ENCODE results near the gene HBB. TPM values are rescaled to one million over a fixed set of nuclear protein-coding genes. Genes with fewer than 3 reads are reported as not detected.

The HBB gene
- total RNA-seq, 4 donors from 2014 or later, result 1.1 to 2.0 TPM; not detected in 2

DNA sequence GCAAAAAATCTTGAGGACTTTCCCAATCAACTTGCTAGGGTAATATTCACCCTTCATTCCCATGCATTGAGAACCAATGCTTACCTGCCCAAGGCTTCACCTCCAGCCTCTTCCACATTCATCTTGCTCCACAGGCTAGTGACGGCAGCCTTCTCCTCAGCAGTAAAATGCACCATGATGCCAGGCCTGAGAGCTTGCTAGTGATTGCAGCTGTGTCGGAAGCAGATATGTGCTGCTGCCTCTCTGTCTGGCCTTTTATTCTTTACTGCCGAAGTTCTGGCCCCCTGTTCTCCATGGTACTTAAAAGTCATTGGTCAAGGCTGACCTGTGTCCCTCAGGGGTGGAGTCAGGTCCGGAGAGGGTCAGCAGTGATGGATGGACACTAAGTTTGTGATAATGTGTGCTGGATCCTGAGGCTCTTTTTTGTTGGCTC, 42.9 kb upstream of the HBB start, which contains the start of gene HBE1:
Gene HBE1, minus strand, starts transcription at position 231 of the 433 bp plus-strand sequence. Its CDS starts 55 bp downstream, at position 176.
- Histone ChIP-seq H3K27ac (no peak within 1 kb of the TSS), H3K27me3 (no peaks in the 10 kb centered on the region), H3K36me3 (no peaks in the 10 kb centered on the region), H3K9me3 (no peaks in the 10 kb centered on the region), H3K4me3 (no peak within 1 kb of the TSS), H3K4me1 (no peaks in the 10 kb centered on the region)
- in situ Hi-C loops (cut with MboI; ENCODE audit: low pct_ligation_motif_present in 1 of 4, low pct_unique_long_range_greater_than_20kb in 1 of 4, low sequenced_read_pairs in 3 of 4), result no loop called here
- no peak for DNase-seq
- TF ChIP-seq EP300 (IDR thresholded peaks at IDR 0.05; ENCODE audit: low read depth) (no peak), POLR2AphosphoS5 (IDR thresholded peaks at IDR 0.05) (no peak), POLR2A (IDR thresholded peaks at IDR 0.05) (no peak)
- TF ChIP-seq, protein P1, sequence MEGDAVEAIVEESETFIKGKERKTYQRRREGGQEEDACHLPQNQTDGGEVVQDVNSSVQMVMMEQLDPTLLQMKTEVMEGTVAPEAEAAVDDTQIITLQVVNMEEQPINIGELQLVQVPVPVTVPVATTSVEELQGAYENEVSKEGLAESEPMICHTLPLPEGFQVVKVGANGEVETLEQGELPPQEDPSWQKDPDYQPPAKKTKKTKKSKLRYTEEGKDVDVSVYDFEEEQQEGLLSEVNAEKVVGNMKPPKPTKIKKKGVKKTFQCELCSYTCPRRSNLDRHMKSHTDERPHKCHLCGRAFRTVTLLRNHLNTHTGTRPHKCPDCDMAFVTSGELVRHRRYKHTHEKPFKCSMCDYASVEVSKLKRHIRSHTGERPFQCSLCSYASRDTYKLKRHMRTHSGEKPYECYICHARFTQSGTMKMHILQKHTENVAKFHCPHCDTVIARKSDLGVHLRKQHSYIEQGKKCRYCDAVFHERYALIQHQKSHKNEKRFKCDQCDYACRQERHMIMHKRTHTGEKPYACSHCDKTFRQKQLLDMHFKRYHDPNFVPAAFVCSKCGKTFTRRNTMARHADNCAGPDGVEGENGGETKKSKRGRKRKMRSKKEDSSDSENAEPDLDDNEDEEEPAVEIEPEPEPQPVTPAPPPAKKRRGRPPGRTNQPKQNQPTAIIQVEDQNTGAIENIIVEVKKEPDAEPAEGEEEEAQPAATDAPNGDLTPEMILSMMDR (IDR thresholded peaks at IDR 0.05), result no peak
- intact Hi-C loops (cut with DNase I; ENCODE audit: low total_unique reads), result no loop called here
- WGBS, 2 donors (ENCODE audit: low coverage in 1 of 2), result 72 to 82% methylated on average over 3 to 4 of the region's 4 CpGs

DNA sequence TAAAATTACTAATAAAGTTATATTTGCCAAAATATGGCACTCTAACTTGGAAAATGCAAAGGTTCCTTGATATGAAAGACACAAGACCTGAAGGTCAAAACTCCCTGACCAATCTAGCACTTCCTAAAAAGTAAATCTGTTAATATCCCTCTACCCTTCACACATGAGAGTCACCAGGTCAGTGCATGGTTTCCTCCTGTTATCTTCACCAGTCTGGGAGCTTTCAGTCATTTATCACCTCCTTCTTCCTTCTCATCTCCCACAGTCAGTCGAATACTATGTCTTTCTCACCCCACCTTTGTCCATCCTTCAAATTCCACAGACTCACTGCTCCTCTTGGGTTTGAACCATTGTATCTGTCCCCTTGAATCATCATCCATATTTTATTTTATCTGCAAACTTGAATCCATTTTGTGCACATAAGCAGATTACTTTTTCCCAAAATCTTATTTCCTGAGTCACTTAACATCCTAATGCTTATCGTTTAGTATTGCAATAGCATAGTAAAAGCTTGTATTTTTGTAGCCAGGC, 40.2 kb upstream of the HBB start:
- DNase-seq, result no peak
- no peak overlapping the region for H3K27ac ChIP-seq
- H3K27me3 ChIP-seq, result no peaks in the 10 kb centered on the region
- no peaks in the 10 kb centered on the region for H3K9me3 ChIP-seq
- TF ChIP-seq EP300 (IDR thresholded peaks at IDR 0.05; ENCODE audit: low read depth) (no peak), POLR2A (IDR thresholded peaks at IDR 0.05) (no peak), POLR2AphosphoS5 (IDR thresholded peaks at IDR 0.05) (no peak)
- TF ChIP-seq, protein P1 (IDR thresholded peaks at IDR 0.05), result no peak
- H3K36me3 ChIP-seq, result no peaks in the 10 kb centered on the region
- intact Hi-C loops (cut with DNase I; ENCODE audit: low total_unique reads) (no loop called here), in situ Hi-C loops (cut with MboI; ENCODE audit: low pct_ligation_motif_present in 1 of 4, low pct_unique_long_range_greater_than_20kb in 1 of 4, low sequenced_read_pairs in 3 of 4) (no loop called here)
- no peak overlapping the region for H3K4me3 ChIP-seq
- no peaks in the 10 kb centered on the region for H3K4me1 ChIP-seq
- 81 to 85% methylated on average over 2 of the region's 2 CpGs for WGBS, 2 donors (ENCODE audit: low coverage in 1 of 2)

DNA sequence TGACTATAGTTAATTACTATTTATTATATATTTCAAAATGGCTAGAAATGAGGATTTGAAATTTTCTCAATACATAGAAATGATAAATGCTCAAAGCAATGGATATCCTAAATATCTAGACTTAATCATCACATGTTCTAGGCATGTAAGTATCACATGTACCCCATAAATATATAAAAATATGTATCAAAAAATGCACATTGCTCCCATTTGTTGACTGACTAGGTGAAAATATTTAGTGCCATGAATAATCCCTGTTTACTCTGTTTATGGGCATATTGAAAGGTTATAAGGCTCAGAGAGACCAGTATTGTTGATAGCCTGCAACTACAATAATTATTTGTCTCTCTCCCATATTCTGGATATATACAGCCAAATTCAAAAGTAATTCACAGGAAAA, 39.7 kb upstream of the HBB start:
- Histone ChIP-seq H3K27me3 (no peaks in the 10 kb centered on the region), H3K4me1 (no peaks in the 10 kb centered on the region), H3K4me3 (no peak overlapping the region), H3K36me3 (no peaks in the 10 kb centered on the region), H3K9me3 (no peaks in the 10 kb centered on the region), H3K27ac (no peak overlapping the region)
- DNase-seq, result no peak
- TF ChIP-seq, protein P1 (IDR thresholded peaks at IDR 0.05), result no peak
- no peak for TF ChIP-seq POLR2AphosphoS5 (IDR thresholded peaks at IDR 0.05)
- TF ChIP-seq EP300 (IDR thresholded peaks at IDR 0.05; ENCODE audit: low read depth), result no peak
- TF ChIP-seq POLR2A (IDR thresholded peaks at IDR 0.05), result no peak
- intact Hi-C loops (cut with DNase I; ENCODE audit: low total_unique reads), result no loop called here
- in situ Hi-C loops (cut with MboI; ENCODE audit: low pct_ligation_motif_present in 1 of 4, low pct_unique_long_range_greater_than_20kb in 1 of 4, low sequenced_read_pairs in 3 of 4), result no loop called here

DNA sequence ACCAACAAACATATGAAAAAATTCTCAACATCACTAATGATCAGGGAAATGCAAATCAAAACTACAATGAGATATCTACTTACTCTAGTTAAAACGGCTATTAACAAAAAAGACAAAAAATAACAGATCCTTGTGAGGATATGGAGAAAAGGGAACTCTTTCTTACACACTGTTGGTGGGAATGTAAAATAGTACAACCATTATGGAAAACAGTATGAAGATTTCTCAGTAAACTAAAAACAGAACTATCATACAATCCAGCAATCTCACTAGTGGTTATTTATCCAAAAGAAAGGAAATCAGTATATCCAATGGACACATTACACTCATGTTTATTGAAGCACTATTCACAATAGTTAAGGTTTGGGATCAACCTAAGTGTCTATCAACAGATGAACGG, 39.0 kb upstream of the HBB start:
- no peaks in the 10 kb centered on the region for H3K4me1 ChIP-seq
- in situ Hi-C loops (cut with MboI; ENCODE audit: low pct_ligation_motif_present in 1 of 4, low pct_unique_long_range_greater_than_20kb in 1 of 4, low sequenced_read_pairs in 3 of 4) (no loop called here), intact Hi-C loops (cut with DNase I; ENCODE audit: low total_unique reads) (no loop called here)
- no peaks in the 10 kb centered on the region for H3K27me3 ChIP-seq
- no peak overlapping the region for H3K27ac ChIP-seq
- DNase-seq, result no peak
- 54 to 61% methylated on average over 2 of the region's 2 CpGs for WGBS, 2 donors (ENCODE audit: low coverage in 1 of 2)
- no peaks in the 10 kb centered on the region for H3K9me3 ChIP-seq
- H3K4me3 ChIP-seq, result no peak overlapping the region
- TF ChIP-seq EP300 (IDR thresholded peaks at IDR 0.05; ENCODE audit: low read depth) (no peak), POLR2A (IDR thresholded peaks at IDR 0.05) (no peak), POLR2AphosphoS5 (IDR thresholded peaks at IDR 0.05) (no peak)
- TF ChIP-seq, protein P1 (IDR thresholded peaks at IDR 0.05), result no peak
- no peaks in the 10 kb centered on the region for H3K36me3 ChIP-seq

Data from transverse colon (tissue), 4 donors.